ENCODE data around the gene PLXNB1.

Gene PLXNB1

DNA sequence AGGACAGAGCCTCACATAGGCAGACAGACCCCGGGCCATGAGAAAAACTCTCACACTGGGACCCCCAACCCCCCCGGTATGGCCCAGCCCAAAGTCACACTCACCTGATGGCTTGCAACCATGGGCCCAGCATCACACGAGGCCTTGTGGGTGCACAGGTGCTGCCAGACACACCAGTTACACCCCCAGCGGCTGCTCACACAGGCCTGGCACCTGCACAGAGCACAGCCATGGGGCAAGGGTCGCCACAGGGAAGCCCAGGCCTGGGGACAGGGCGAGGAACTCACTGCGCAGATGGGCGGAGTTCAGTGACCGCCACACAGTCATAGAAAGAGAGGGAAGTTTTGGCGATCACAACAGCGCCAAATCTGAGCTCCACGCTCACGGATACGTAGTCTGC is 9.3 kb downstream of the PLXNB1 start:
- DNase-seq (ENCODE audit: low read depth) = no peak
- H3K4me3 ChIP-seq (ENCODE audit: low read depth, low read length) = no peak overlapping the region
- TF ChIP-seq POLR2A (IDR thresholded peaks at IDR 0.05; ENCODE audit: extremely low read depth, insufficient read length) (no peak), MYC (IDR thresholded peaks at IDR 0.05; ENCODE audit: low read depth, low read length) (no peak)
- TF ChIP-seq, protein P1, sequence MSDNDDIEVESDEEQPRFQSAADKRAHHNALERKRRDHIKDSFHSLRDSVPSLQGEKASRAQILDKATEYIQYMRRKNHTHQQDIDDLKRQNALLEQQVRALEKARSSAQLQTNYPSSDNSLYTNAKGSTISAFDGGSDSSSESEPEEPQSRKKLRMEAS (IDR thresholded peaks at IDR 0.05; ENCODE audit: low read depth, low read length) = no peak
- TF ChIP-seq, protein P2, sequence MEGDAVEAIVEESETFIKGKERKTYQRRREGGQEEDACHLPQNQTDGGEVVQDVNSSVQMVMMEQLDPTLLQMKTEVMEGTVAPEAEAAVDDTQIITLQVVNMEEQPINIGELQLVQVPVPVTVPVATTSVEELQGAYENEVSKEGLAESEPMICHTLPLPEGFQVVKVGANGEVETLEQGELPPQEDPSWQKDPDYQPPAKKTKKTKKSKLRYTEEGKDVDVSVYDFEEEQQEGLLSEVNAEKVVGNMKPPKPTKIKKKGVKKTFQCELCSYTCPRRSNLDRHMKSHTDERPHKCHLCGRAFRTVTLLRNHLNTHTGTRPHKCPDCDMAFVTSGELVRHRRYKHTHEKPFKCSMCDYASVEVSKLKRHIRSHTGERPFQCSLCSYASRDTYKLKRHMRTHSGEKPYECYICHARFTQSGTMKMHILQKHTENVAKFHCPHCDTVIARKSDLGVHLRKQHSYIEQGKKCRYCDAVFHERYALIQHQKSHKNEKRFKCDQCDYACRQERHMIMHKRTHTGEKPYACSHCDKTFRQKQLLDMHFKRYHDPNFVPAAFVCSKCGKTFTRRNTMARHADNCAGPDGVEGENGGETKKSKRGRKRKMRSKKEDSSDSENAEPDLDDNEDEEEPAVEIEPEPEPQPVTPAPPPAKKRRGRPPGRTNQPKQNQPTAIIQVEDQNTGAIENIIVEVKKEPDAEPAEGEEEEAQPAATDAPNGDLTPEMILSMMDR (IDR thresholded peaks at IDR 0.05; ENCODE audit: low read depth, low read length) = no peak

DNA sequence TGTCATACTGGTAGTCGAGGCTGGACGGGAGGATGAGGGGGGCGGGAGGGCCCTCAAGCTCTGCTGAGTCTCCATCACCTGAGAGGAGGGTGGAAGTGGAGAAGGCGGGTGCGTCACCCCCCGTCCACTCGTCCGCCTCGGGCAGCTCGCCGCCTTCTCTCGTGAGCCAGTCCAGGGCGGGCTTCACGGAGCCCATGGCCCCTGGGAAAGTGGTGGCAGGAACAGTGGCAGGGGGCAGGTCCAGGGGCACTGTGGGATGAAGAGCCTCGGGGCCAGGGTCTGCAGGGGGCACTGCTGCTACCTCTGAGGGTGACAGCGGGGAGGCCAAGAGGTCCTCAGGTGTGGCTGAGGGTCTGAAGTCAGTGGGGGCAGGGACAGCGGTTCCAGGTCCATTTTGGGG is 10.3 kb downstream of the PLXNB1 start:
- TF ChIP-seq MYC (IDR thresholded peaks at IDR 0.05; ENCODE audit: low read depth, low read length) (no peak), POLR2A (IDR thresholded peaks at IDR 0.05; ENCODE audit: extremely low read depth, insufficient read length) (no peak)
- TF ChIP-seq, protein P1 (IDR thresholded peaks at IDR 0.05; ENCODE audit: low read depth, low read length) = no peak
- TF ChIP-seq, protein P2 (IDR thresholded peaks at IDR 0.05; ENCODE audit: low read depth, low read length) = no peak
- no peak for DNase-seq (ENCODE audit: low read depth)
- no peak overlapping the region for H3K4me3 ChIP-seq (ENCODE audit: low read depth, low read length)

DNA sequence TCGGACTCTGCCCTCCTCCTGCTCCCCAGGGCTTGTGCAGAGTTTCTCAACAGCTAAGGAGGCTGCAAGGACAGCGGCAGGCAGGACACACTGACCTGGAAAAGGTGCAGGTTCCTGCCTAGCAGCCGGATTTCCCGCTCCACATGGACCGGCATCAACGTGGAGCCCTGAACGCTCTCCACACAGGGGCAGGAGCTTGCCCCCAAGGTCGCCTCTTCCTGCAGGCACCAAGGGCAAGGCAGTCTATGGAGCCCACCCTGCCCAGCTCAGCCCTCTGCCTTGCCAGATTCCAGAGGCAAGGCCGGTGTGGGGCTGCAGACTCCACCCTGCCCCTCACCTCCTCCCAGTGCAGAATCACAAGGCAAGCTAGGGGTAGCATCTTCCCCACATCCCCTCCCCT is 10.7 kb downstream of the PLXNB1 start:
- DNase-seq (ENCODE audit: low read depth) = no peak
- H3K4me3 ChIP-seq (ENCODE audit: low read depth, low read length) = no peak overlapping the region
- TF ChIP-seq, protein P2 (IDR thresholded peaks at IDR 0.05; ENCODE audit: low read depth, low read length) = no peak
- no peak for TF ChIP-seq MYC (IDR thresholded peaks at IDR 0.05; ENCODE audit: low read depth, low read length)
- TF ChIP-seq POLR2A (IDR thresholded peaks at IDR 0.05; ENCODE audit: extremely low read depth, insufficient read length) = no peak
- TF ChIP-seq, protein P1 (IDR thresholded peaks at IDR 0.05; ENCODE audit: low read depth, low read length) = no peak

DNA sequence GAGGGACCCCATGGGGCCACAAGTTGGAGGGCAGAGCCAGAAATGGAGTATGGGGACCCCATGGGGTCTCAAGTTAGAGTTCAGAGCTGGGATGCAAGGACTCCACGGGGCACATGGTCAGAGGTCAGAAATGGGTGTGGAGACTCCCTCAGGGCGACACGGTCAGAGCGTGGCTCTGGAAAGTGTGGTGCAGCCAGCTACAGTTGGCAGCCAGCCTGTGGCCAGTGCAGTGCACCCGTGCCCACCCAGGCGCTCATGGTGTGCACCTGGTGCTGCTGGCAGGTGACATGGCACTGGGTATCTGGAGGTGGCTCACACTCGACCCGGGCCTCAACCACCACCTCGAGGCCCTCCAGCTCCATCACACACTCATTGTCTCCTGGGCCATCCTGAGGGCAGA is 11.2 kb downstream of the PLXNB1 start:
- no peak for DNase-seq (ENCODE audit: low read depth)
- TF ChIP-seq, protein P2 (IDR thresholded peaks at IDR 0.05; ENCODE audit: low read depth, low read length) = no peak
- TF ChIP-seq MYC (IDR thresholded peaks at IDR 0.05; ENCODE audit: low read depth, low read length) = no peak
- TF ChIP-seq, protein P1 (IDR thresholded peaks at IDR 0.05; ENCODE audit: low read depth, low read length) = no peak
- no peak for TF ChIP-seq POLR2A (IDR thresholded peaks at IDR 0.05; ENCODE audit: extremely low read depth, insufficient read length)
- no peak overlapping the region for H3K4me3 ChIP-seq (ENCODE audit: low read depth, low read length)

DNA sequence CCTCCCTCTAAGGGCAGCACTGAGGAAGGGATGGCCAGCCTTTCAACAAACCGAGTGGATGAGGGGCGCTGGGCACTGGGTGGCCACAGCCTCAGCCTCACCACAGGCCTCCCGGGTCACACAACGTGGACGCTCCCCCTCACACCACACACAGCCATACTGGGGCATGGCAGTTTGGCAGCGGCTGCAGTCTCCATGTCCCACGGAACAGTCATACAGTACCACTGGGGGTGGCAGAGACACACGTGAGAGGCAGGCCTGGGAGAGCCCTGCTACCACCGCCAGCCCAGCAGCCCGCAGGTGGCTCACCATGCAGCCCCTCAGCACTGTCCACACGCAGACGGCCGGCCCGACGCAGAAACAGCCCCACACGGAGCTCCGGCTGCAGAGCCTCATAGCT is 11.7 kb downstream of the PLXNB1 start:
- no peak for TF ChIP-seq POLR2A (IDR thresholded peaks at IDR 0.05; ENCODE audit: extremely low read depth, insufficient read length)
- TF ChIP-seq, protein P2 (IDR thresholded peaks at IDR 0.05; ENCODE audit: low read depth, low read length) = no peak
- TF ChIP-seq MYC (IDR thresholded peaks at IDR 0.05; ENCODE audit: low read depth, low read length) = no peak
- TF ChIP-seq, protein P1 (IDR thresholded peaks at IDR 0.05; ENCODE audit: low read depth, low read length) = no peak
- no peak for DNase-seq (ENCODE audit: low read depth)
- H3K4me3 ChIP-seq (ENCODE audit: low read depth, low read length) = no peak overlapping the region
